Stimulated activated memory B cell treated with anti-CD40 and anti-IgM and Interleukin-4, amounts not matched to agents 10 μg/mL and 1 μg/mL and 100 μg/mL, for 72 hours (primary cell): ENCODE measurements around the gene CBX1.
A peak's percentile ranks its signal among the peaks of the same experiment; 100 is the strongest.
"Not testable (repeated sequence)": the region's sequence is repeated elsewhere in the genome, so short reads cannot be mapped to it uniquely, and the experiment has no call there.

Experiments used
- ATAC-seq: fragments of 150-1000 bp; cut with Tn5 transposase; 2 replicates; pipeline ENCODE4 v1.10.0; 2021
- H3K27ac Mint-ChIP-seq: one replicate; pipeline ENCODE4 v1.8.0; 2022; ENCODE audit warnings: mild to moderate bottlenecking, mixed read lengths
- H3K27me3 Mint-ChIP-seq: one replicate; pipeline ENCODE4 v1.8.0; 2022; ENCODE audit warnings: mixed read lengths
- H3K36me3 Mint-ChIP-seq: one replicate; pipeline ENCODE4 v1.8.0; 2022; ENCODE audit warnings: mixed read lengths
- H3K4me1 Mint-ChIP-seq: one replicate; pipeline ENCODE4 v1.8.0; 2022; ENCODE audit warnings: mixed read lengths
- H3K4me3 Mint-ChIP-seq: one replicate; pipeline ENCODE4 v1.8.0; 2022; ENCODE audit warnings: mild to moderate bottlenecking, moderate library complexity, mixed read lengths
- H3K9me3 Mint-ChIP-seq: one replicate; pipeline ENCODE4 v1.8.0; 2022; ENCODE audit warnings: mixed read lengths

The CBX1 gene

GRCh38 chr17:48102798-48103715, 1.8 kb upstream of the CBX1 start:
- H3K27ac Mint-ChIP-seq, result peak overlapping the region; percentile 97
- H3K4me3 Mint-ChIP-seq, result no peak overlapping the region
- H3K9me3 Mint-ChIP-seq, result no peaks in the 10 kb centered on the region
- ATAC-seq, result no peak
- H3K4me1 Mint-ChIP-seq, result peaks cover 60% of the 10 kb centered on the region
- H3K27me3 Mint-ChIP-seq, result no peaks in the 10 kb centered on the region
- no peaks in the 10 kb centered on the region for H3K36me3 Mint-ChIP-seq

- Mint-ChIP-seq H3K4me3 (peak overlapping the region; percentile 75), H3K4me1 (peaks cover 62% of the 10 kb centered on the region), H3K27me3 (no peaks in the 10 kb centered on the region), H3K27ac (peak overlapping the region; percentile 97), H3K9me3 (no peaks in the 10 kb centered on the region), H3K36me3 (no peaks in the 10 kb centered on the region)
- no peak for ATAC-seq
These were observed 919 bp upstream of the CBX1 start for GRCh38 chr17:48102043-48102750.

GRCh38 chr17:48100591-48101011, 677 bp downstream of the CBX1 start:
- peak overlapping the region; percentile 97 for H3K27ac Mint-ChIP-seq
- peak overlapping the region; percentile 95 for H3K4me3 Mint-ChIP-seq
- no peaks in the 10 kb centered on the region for H3K27me3 Mint-ChIP-seq
- ATAC-seq, result no peak
- H3K36me3 Mint-ChIP-seq, result no peaks in the 10 kb centered on the region
- no peaks in the 10 kb centered on the region for H3K9me3 Mint-ChIP-seq
- H3K4me1 Mint-ChIP-seq, result peaks cover 54% of the 10 kb centered on the region

GRCh38 chr17:48100160-48100559, 1.1 kb downstream of the CBX1 start:
- peaks cover 54% of the 10 kb centered on the region for H3K4me1 Mint-ChIP-seq
- ATAC-seq, result no peak
- H3K36me3 Mint-ChIP-seq, result no peaks in the 10 kb centered on the region
- H3K9me3 Mint-ChIP-seq, result no peaks in the 10 kb centered on the region
- no peaks in the 10 kb centered on the region for H3K27me3 Mint-ChIP-seq
- peak overlapping the region; percentile 95 for H3K4me3 Mint-ChIP-seq
- peak overlapping the region; percentile 97 for H3K27ac Mint-ChIP-seq

- H3K27ac Mint-ChIP-seq, result no peak overlapping the region
- no peak overlapping the region for H3K4me3 Mint-ChIP-seq
- no peaks in the 10 kb centered on the region for H3K27me3 Mint-ChIP-seq
These were observed 5.7 kb downstream of the CBX1 start for GRCh38 chr17:48095611-48096010.

GRCh38 chr17:48093341-48094045, 7.8 kb downstream of the CBX1 start:
- H3K36me3 Mint-ChIP-seq, result peaks cover 17% of the 10 kb centered on the region
- H3K4me3 Mint-ChIP-seq, result no peak overlapping the region
- ATAC-seq, result no peak
- H3K27me3 Mint-ChIP-seq, result no peaks in the 10 kb centered on the region
- H3K27ac Mint-ChIP-seq, result no peak overlapping the region
- peaks cover 20% of the 10 kb centered on the region for H3K4me1 Mint-ChIP-seq
- H3K9me3 Mint-ChIP-seq, result no peaks in the 10 kb centered on the region

More at GRCh38 chr17:48095611-48096010, 5.7 kb downstream of the CBX1 start:
- Mint-ChIP-seq H3K36me3 (peaks cover 3% of the 10 kb centered on the region), H3K9me3 (no peaks in the 10 kb centered on the region), H3K4me1 (peaks cover 31% of the 10 kb centered on the region)
- ATAC-seq, result no peak

GRCh38 chr17:48084932-48085331, 16.3 kb downstream of the CBX1 start:
- ATAC-seq, result no peak
- H3K4me3 Mint-ChIP-seq, result no peak overlapping the region
- no peaks in the 10 kb centered on the region for H3K27me3 Mint-ChIP-seq
- H3K27ac Mint-ChIP-seq, result no peak overlapping the region
- no peaks in the 10 kb centered on the region for H3K4me1 Mint-ChIP-seq
- peaks cover 9% of the 10 kb centered on the region for H3K36me3 Mint-ChIP-seq
- H3K9me3 Mint-ChIP-seq, result no peaks in the 10 kb centered on the region

GRCh38 chr17:48081858-48082257, 19.4 kb downstream of the CBX1 start:
- Mint-ChIP-seq H3K27ac (no peak overlapping the region), H3K9me3 (no peaks in the 10 kb centered on the region), H3K4me3 (no peak overlapping the region), H3K27me3 (no peaks in the 10 kb centered on the region), H3K4me1 (no peaks in the 10 kb centered on the region), H3K36me3 (no peaks in the 10 kb centered on the region)
- no peak for ATAC-seq

- ATAC-seq, H3K9me3 Mint-ChIP-seq, H3K4me3 Mint-ChIP-seq, H3K27me3 Mint-ChIP-seq, H3K27ac Mint-ChIP-seq, H3K4me1 Mint-ChIP-seq: not testable (repeated sequence)
- H3K36me3 Mint-ChIP-seq, result peaks cover 21% of the 10 kb centered on the region
These were observed 24.1 kb downstream of the CBX1 start for GRCh38 chr17:48077152-48077551.

GRCh38 chr17:48074322-48075081, 26.8 kb downstream of the CBX1 start:
- Mint-ChIP-seq H3K9me3 (no peaks in the 10 kb centered on the region), H3K27me3 (no peaks in the 10 kb centered on the region), H3K36me3 (peaks cover 21% of the 10 kb centered on the region), H3K27ac (no peak overlapping the region), H3K4me1 (no peaks in the 10 kb centered on the region), H3K4me3 (no peak overlapping the region)
- ATAC-seq, result no peak

GRCh38 chr17:48073566-48074094, 27.6 kb downstream of the CBX1 start:
- not testable (repeated sequence) for H3K4me3 Mint-ChIP-seq, H3K4me1 Mint-ChIP-seq, ATAC-seq, H3K9me3 Mint-ChIP-seq, H3K27me3 Mint-ChIP-seq, H3K27ac Mint-ChIP-seq
- peaks cover 26% of the 10 kb centered on the region for H3K36me3 Mint-ChIP-seq

- not testable (repeated sequence) for H3K4me1 Mint-ChIP-seq, H3K4me3 Mint-ChIP-seq, ATAC-seq, H3K27me3 Mint-ChIP-seq, H3K27ac Mint-ChIP-seq, H3K9me3 Mint-ChIP-seq
- peaks cover 32% of the 10 kb centered on the region for H3K36me3 Mint-ChIP-seq
These were observed 28.5 kb downstream of the CBX1 start for GRCh38 chr17:48072811-48073210.

GRCh38 chr17:48071654-48072053, 29.6 kb downstream of the CBX1 start:
- Mint-ChIP-seq H3K27ac (no peak overlapping the region), H3K9me3 (no peaks in the 10 kb centered on the region), H3K27me3 (no peaks in the 10 kb centered on the region), H3K4me1 (no peaks in the 10 kb centered on the region), H3K4me3 (no peak overlapping the region), H3K36me3 (peaks cover 36% of the 10 kb centered on the region)
- no peak for ATAC-seq

- no peaks in the 10 kb centered on the region for H3K9me3 Mint-ChIP-seq
- H3K27ac Mint-ChIP-seq, result no peak overlapping the region
- ATAC-seq, result no peak
- H3K36me3 Mint-ChIP-seq, result peaks cover 31% of the 10 kb centered on the region
- no peak overlapping the region for H3K4me3 Mint-ChIP-seq
- no peaks in the 10 kb centered on the region for H3K4me1 Mint-ChIP-seq
- H3K27me3 Mint-ChIP-seq, result no peaks in the 10 kb centered on the region
These were observed 31.1 kb downstream of the CBX1 start for GRCh38 chr17:48070195-48070594.
